Right lobe of liver (tissue), 6 donors: ENCODE measurements around the gene SLMAP. TPM values are rescaled to one million over a fixed set of nuclear protein-coding genes. Genes with fewer than 3 reads are reported as not detected.

Experiments
- ATAC-seq, 4 donors: fragments of 200-7000 bp; cut with Tn5 transposase; one replicate each; pipeline ENCODE4 v1.9.1; 2020; ENCODE audit warnings: mild to moderate bottlenecking in 4 of 4, moderate library complexity in 4 of 4
- DNase-seq, 3 donors: peaks; one replicate each; pipeline ENCODE4 v3.0.0-alpha.2; 2020
- H3K27ac ChIP-seq, 3 donors: fragments of 200-600 bp; one replicate each; pipeline ENCODE4 v1.8.0; 2022
- H3K27me3 ChIP-seq, 2 donors: fragments of 200-600 bp; one replicate each; pipeline ENCODE4 v1.8.0; 2022
- H3K36me3 ChIP-seq, 4 donors: fragments of 200-600 bp; sonication (generic) in 1 of 4; one replicate each; pipeline versions ENCODE4 v1.5.1 to v1.8.0; 2017 to 2022; ENCODE audit warnings: control low read depth in 1 of 4
- H3K4me1 ChIP-seq, 4 donors: fragments of 200-600 bp; sonication (generic) in 1 of 4; one replicate each; pipeline versions ENCODE4 v1.5.1 to v1.8.0; 2017 to 2022; ENCODE audit warnings: control low read depth in 1 of 4
- H3K4me3 ChIP-seq, 3 donors: fragments of 200-600 bp; one replicate each; pipeline ENCODE4 v1.8.0; 2022
- H3K9me3 ChIP-seq, 4 donors: fragments of 200-600 bp; sonication (generic) in 1 of 4; one replicate each; pipeline versions ENCODE4 v1.5.1 to v1.8.0; 2017 to 2022; ENCODE audit warnings: control low read depth in 1 of 4
- CTCF ChIP-seq, 4 donors: fragments of 200-600 bp in 3 of 4; fragments of 450-650 bp in 1 of 4; IDR thresholded peaks; one replicate each; pipeline versions ENCODE4 v1.5.1 to v1.8.0; 2016 to 2022; ENCODE audit warnings: antibody characterized with exemption in 4 of 4, mild to moderate bottlenecking in 2 of 4
- POLR2A ChIP-seq: fragments of 450-650 bp; IDR thresholded peaks from one replicate; pipeline ENCODE4 v1.6.1; 2017; ENCODE audit warnings: antibody characterized with exemption, mild to moderate bottlenecking
- whole genome bisulfite sequencing: methylation state at CpG from one replicate; pipeline ENCODE4 v1.1.6; 2018; ENCODE audit warnings: low coverage, low lambda C conversion rate; ENCODE audit not compliant: insufficient coverage; ENCODE audit errors: missing lambda C conversion rate; 5-methylcytosine and 5-hydroxymethylcytosine counted together
- intact Hi-C, 2 donors: fragments of 100-400 bp; cut with DNase I; formaldehyde crosslinking; loops; one replicate each; pipeline versions ENCODE4 v1.11.2 to v1.14.1; 2022
- total RNA-seq, 6 experiments: library from RNA; depleted of rRNA in 2 of 6; stranded (reverse); fragments of >200 nt in 2 of 6; fragmentation: NEBNext Ultra II Directional in 3 of 6; extraction: Animal tissue kit (Norgen Biotek cat#: 25700) in 3 of 6; gene quantifications; one replicate each; pipeline versions ENCODE4 v1.1.0 to v1.2.4, GENCODE V29; 2016 to 2023
- donor health status: DM: no; HTN: yes; CAD: no.
- donor health status: DM: no; HTN: no; CAD: no.
- donor health status: DM: no; HTN: no; CAD: no.
- donor health status: DM: no; HTN: yes; CAD: no.
- donor health status: DM: no; HTN: yes; CAD: no.

Gene SLMAP
- total RNA-seq, 6 experiments from 2014 or later: 21.1 to 34.9 (median 25.1) TPM

- H3K27me3 ChIP-seq: no peaks in the 10 kb centered on the region
- no peaks in the 10 kb centered on the region for H3K4me1 ChIP-seq
- intact Hi-C loops: no loop called here
- H3K9me3 ChIP-seq: no peaks in the 10 kb centered on the region
- TF ChIP-seq POLR2A: no peak
- no peak overlapping the region for H3K4me3 ChIP-seq
- ATAC-seq (no peak), DNase-seq (no peak)
- peaks cover 0 to 4% (median under 1%) of the 10 kb centered on the region in 4 donors for H3K36me3 ChIP-seq
- no peak overlapping the region for H3K27ac ChIP-seq
- WGBS: 60% methylated on average over 2 of the region's 2 CpGs
Observed at GRCh38 chr3:57890874-57891273, 134.8 kb downstream of the SLMAP start.

- ATAC-seq: no peak
- no peak overlapping the region for H3K27ac ChIP-seq
- H3K27me3 ChIP-seq: no peaks in the 10 kb centered on the region
- H3K9me3 ChIP-seq: peaks cover 0 to 4% (median 0%) of the 10 kb centered on the region in 4 donors
- TF ChIP-seq CTCF (IDR thresholded peaks at IDR 0.05): no peak
- TF ChIP-seq POLR2A: no peak
- WGBS: 96% methylated on average over 3 of the region's 3 CpGs
- H3K4me3 ChIP-seq: no peak overlapping the region
- no peak for DNase-seq
- intact Hi-C loops: no loop called here
- peaks cover 0 to 14% (median 0%) of the 10 kb centered on the region in 4 donors for H3K36me3 ChIP-seq
- no peaks in the 10 kb centered on the region for H3K4me1 ChIP-seq
Observed at GRCh38 chr3:57892423-57892822, 136.3 kb downstream of the SLMAP start.

GRCh38 chr3:57893156-57893555 lies 137.0 kb downstream of the SLMAP start:
- Histone ChIP-seq H3K36me3 (peaks cover 0 to 13% (median 0%) of the 10 kb centered on the region in 4 donors), H3K4me1 (no peaks in the 10 kb centered on the region), H3K4me3 (no peak overlapping the region), H3K9me3 (peaks cover 0 to 4% (median 0%) of the 10 kb centered on the region in 4 donors), H3K27me3 (no peaks in the 10 kb centered on the region), H3K27ac (no peak overlapping the region)
- intact Hi-C loops: no loop called here
- 90% methylated on average over 1 of the region's 1 CpG for WGBS
- no peak for DNase-seq
- no peak for TF ChIP-seq POLR2A
- no peak for TF ChIP-seq CTCF (IDR thresholded peaks at IDR 0.05)
- ATAC-seq: no peak

GRCh38 chr3:57893668-57894067 lies 137.6 kb downstream of the SLMAP start:
- no peak for TF ChIP-seq CTCF (IDR thresholded peaks at IDR 0.05)
- TF ChIP-seq POLR2A: no peak
- H3K4me1 ChIP-seq: no peaks in the 10 kb centered on the region
- no peak for DNase-seq
- intact Hi-C loops: no loop called here
- H3K9me3 ChIP-seq: peaks cover 0 to 4% (median 0%) of the 10 kb centered on the region in 4 donors
- H3K36me3 ChIP-seq: peaks cover 0 to 13% (median 0%) of the 10 kb centered on the region in 4 donors
- no peak for ATAC-seq
- no peak overlapping the region for H3K4me3 ChIP-seq
- H3K27ac ChIP-seq: no peak overlapping the region
- 96% methylated on average over 3 of the region's 3 CpGs for WGBS
- no peaks in the 10 kb centered on the region for H3K27me3 ChIP-seq

- ATAC-seq (no peak), DNase-seq (no peak)
- Histone ChIP-seq H3K4me3 (no peak overlapping the region), H3K36me3 (peaks cover 0 to 13% (median 0%) of the 10 kb centered on the region in 4 donors), H3K9me3 (peaks cover 0 to 4% (median 0%) of the 10 kb centered on the region in 4 donors), H3K27me3 (no peaks in the 10 kb centered on the region), H3K4me1 (no peaks in the 10 kb centered on the region), H3K27ac (no peak overlapping the region)
- intact Hi-C loops: no loop called here
- WGBS: 96% methylated on average over 4 of the region's 4 CpGs
- TF ChIP-seq CTCF (IDR thresholded peaks at IDR 0.05): no peak
- no peak for TF ChIP-seq POLR2A
Observed at GRCh38 chr3:57896031-57896430, 139.9 kb downstream of the SLMAP start.
